GM10266 (cell line): ENCODE results near the gene DHX16.

Experiments used
- DNase-seq: peaks from one replicate; pipeline ENCODE4 v3.0.0; 2012; ENCODE audit errors: extremely low spot score
- CTCF ChIP-seq: IDR thresholded peaks from 2 replicates; pipeline ENCODE4 v1.5.1; 2012; ENCODE audit warnings: mild to moderate bottlenecking, low read depth; ENCODE audit not compliant: control insufficient read depth, insufficient read depth; ENCODE audit errors: missing control alignments

Gene DHX16

GRCh38 chr6:30707281-30707850 is 34.6 kb upstream of the DHX16 start:
- TF ChIP-seq CTCF, result no peak
- DNase-seq, result no peak

GRCh38 chr6:30705620-30706019 is 32.8 kb upstream of the DHX16 start:
- TF ChIP-seq CTCF, result no peak
- no peak for DNase-seq

- DNase-seq, result no peak
- TF ChIP-seq CTCF, result no peak
Measured at GRCh38 chr6:30703821-30704220, 31.0 kb upstream of the DHX16 start.

GRCh38 chr6:30703011-30703410 is 30.2 kb upstream of the DHX16 start:
- no peak for DNase-seq
- no peak for TF ChIP-seq CTCF

- TF ChIP-seq CTCF, result no peak
- no peak for DNase-seq
Measured at GRCh38 chr6:30700340-30700739, 27.5 kb upstream of the DHX16 start.

GRCh38 chr6:30696432-30696831 is 23.6 kb upstream of the DHX16 start:
- DNase-seq, result no peak

More at GRCh38 chr6:30696432-30696831, 23.6 kb upstream of the DHX16 start:
- TF ChIP-seq CTCF, result no peak
